ENCODE measurements around the gene PROM1. TPM values are rescaled to one million over a fixed set of nuclear protein-coding genes. Genes with fewer than 3 reads are reported as not detected.

Gene PROM1
- total and polyA plus RNA-seq, 2 of the 4 experiments (the other 2 are of a cell fraction): not detected

GRCh38 chr4:16125571-16126445 is 42.0 kb upstream of the PROM1 start:
- Histone ChIP-seq H3K4me3 (ENCODE audit: insufficient read depth, low read depth, low read length) (no peak overlapping the region), H2BK5ac (ENCODE audit: low read depth, low read length, poor library complexity, severe bottlenecking) (no peak overlapping the region), H2BK15ac (ENCODE audit: low read depth, low read length) (no peak overlapping the region), H3K23ac (ENCODE audit: low read depth, low read length) (no peak overlapping the region), H2AK5ac (ENCODE audit: low read depth, low read length) (no peak overlapping the region), H3K27ac (ENCODE audit: insufficient read depth, low read length) (no peak overlapping the region), H4K5ac (ENCODE audit: low read depth, low read length) (no peak overlapping the region), H3K9me3 (ENCODE audit: control insufficient read depth, insufficient read depth, low read length) (no peaks in the 10 kb centered on the region), H3K9me1 (ENCODE audit: insufficient read depth, low read length) (no peaks in the 10 kb centered on the region), H3K14ac (replicated peaks; ENCODE audit: low read depth, low read length) (no peak overlapping the region), H3K36me3 (ENCODE audit: control insufficient read depth, insufficient read depth, low read length) (no peaks in the 10 kb centered on the region), H2AFZ (replicated peaks; ENCODE audit: low read length, poor library complexity) (no peak overlapping the region), H3K4me1 (ENCODE audit: control insufficient read depth, insufficient read depth, low read length) (no peaks in the 10 kb centered on the region), H4K8ac (ENCODE audit: low read depth in 2 of 2, low read length in 2 of 2) (no peak overlapping the region), H2AK9ac (replicated peaks; ENCODE audit: low read depth, low read length, poor library complexity) (no peak overlapping the region), H3K56ac (ENCODE audit: extremely low read depth, insufficient read depth, low read length) (no peak overlapping the region), H2BK20ac (ENCODE audit: low read depth, low read length) (no peak overlapping the region), H3K27me3 (ENCODE audit: control insufficient read depth, insufficient read depth, low read length) (peaks cover 40% of the 10 kb centered on the region), H3K4me2 (ENCODE audit: low read depth, low read length) (no peak overlapping the region), H3K79me1 (ENCODE audit: low read depth in 1 of 2, low read length in 2 of 2) (no peaks in the 10 kb centered on the region), H2BK120ac (ENCODE audit: low read depth, low read length) (no peak overlapping the region), H4K91ac (ENCODE audit: insufficient read depth, low read depth, low read length) (no peak overlapping the region), H3K4ac (ENCODE audit: low read depth, low read length) (no peak overlapping the region), H3K18ac (ENCODE audit: low read depth, low read length) (no peak overlapping the region), H4K20me1 (ENCODE audit: insufficient read depth, low read length) (no peaks in the 10 kb centered on the region), H3K9ac (ENCODE audit: low read depth, low read length) (no peak overlapping the region)
- POLR2A ChIA-PET (ENCODE audit: unreplicated experiment): no interaction called here
- in situ Hi-C loops (cut with MboI; ENCODE audit: low sequenced_read_pairs) (no loop called here), intact Hi-C loops (cut with micrococcal nuclease) (no loop called here), dilution Hi-C loops (cut with HindIII; ENCODE audit: low sequenced_read_pairs, unreplicated experiment) (no loop called here)
- ATAC-seq (ENCODE audit: low read depth) (no peak), DNase-seq (no peak)
- no peak for TF ChIP-seq MAFK (IDR thresholded peaks at IDR 0.05; ENCODE audit: low read depth, low read length)
- TF ChIP-seq POLR2A (IDR thresholded peaks at IDR 0.05; ENCODE audit: low read depth, low read length): no peak
- TF ChIP-seq MAZ (IDR thresholded peaks at IDR 0.05; ENCODE audit: borderline replicate concordance, low read depth, low read length): no peak
- TF ChIP-seq SMC3 (IDR thresholded peaks at IDR 0.05; ENCODE audit: low read depth, low read length): no peak
- no peak for TF ChIP-seq NFE2L2 (IDR thresholded peaks at IDR 0.05; ENCODE audit: low read depth, low read length)
- no peak for TF ChIP-seq CHD1 (IDR thresholded peaks at IDR 0.05; ENCODE audit: low read depth, low read length)
- TF ChIP-seq FOS (IDR thresholded peaks at IDR 0.05; ENCODE audit: low read depth, low read length): no peak
- no peak for TF ChIP-seq RCOR1 (IDR thresholded peaks at IDR 0.05; ENCODE audit: insufficient replicate concordance, low read length)
- no peak for TF ChIP-seq CTCF (conservative IDR thresholded peaks at IDR 0.05; ENCODE audit: low read depth, low read length)
- no peak for TF ChIP-seq RAD21 (IDR thresholded peaks at IDR 0.05; ENCODE audit: low read length)
- no peak for TF ChIP-seq BHLHE40 (IDR thresholded peaks at IDR 0.05; ENCODE audit: low read depth, low read length)
- WGBS, 2 experiments (ENCODE audit: extremely low coverage in 2 of 2, insufficient read length in 1 of 2): 35% methylated on average over 2 of the region's 8 CpGs; no CpG with 5 or more reads in 1 of the 2 experiments
- CTCF ChIA-PET: no interaction called here
- no TSS peak for BruUV-seq (replicated peaks)
